HepG2 (cell line): Measurements from ENCODE around the gene TWNK. TPM values are rescaled to one million over a fixed set of nuclear protein-coding genes. Genes with fewer than 3 reads are reported as not detected.

Experiments used
- JARID2 ChIP-seq: sonication (generic); formaldehyde crosslinking; IDR thresholded peaks from 2 replicates; pipeline ENCODE4 v1.8.1; 2023; ENCODE audit warnings: missing genetic modification reagents, inconsistent platforms; ENCODE audit not compliant: insufficient replicate concordance
- MTA1 ChIP-seq: sonication (generic); formaldehyde crosslinking; IDR thresholded peaks from 2 replicates; pipeline ENCODE4 v1.4.0; 2020; ENCODE audit warnings: missing genetic modification reagents, mild to moderate bottlenecking, borderline replicate concordance
- TBX3 ChIP-seq: fragments of 450-650 bp; IDR thresholded peaks from 2 replicates; pipeline ENCODE4 v1.6.1; 2017; ENCODE audit warnings: antibody characterized with exemption, mild to moderate bottlenecking, inconsistent platforms, borderline replicate concordance
- TMF1 ChIP-seq: sonication (generic); formaldehyde crosslinking; IDR thresholded peaks from 2 replicates; pipeline ENCODE4 v1.8.1; 2022; ENCODE audit warnings: low read depth, missing genetic modification reagents
- ZNF136 ChIP-seq: sonication (generic); formaldehyde crosslinking; IDR thresholded peaks from 2 replicates; pipeline ENCODE4 v1.8.1; 2022; ENCODE audit warnings: low read depth, mild to moderate bottlenecking, moderate library complexity, missing genetic modification reagents
- ZSCAN21 ChIP-seq: sonication (generic); formaldehyde crosslinking; IDR thresholded peaks from 2 replicates; pipeline ENCODE4 v1.8.0; 2022; ENCODE audit warnings: mild to moderate bottlenecking, missing genetic modification reagents, moderate library complexity, borderline replicate concordance
- ZSCAN22 ChIP-seq: sonication (generic); formaldehyde crosslinking; IDR thresholded peaks from 2 replicates; pipeline ENCODE4 v1.4.0; 2020; ENCODE audit warnings: mild to moderate bottlenecking, missing genetic modification reagents
- polyA plus RNA-seq, 8 experiments: library from polyadenylated mRNA; depleted of rRNA in 3 of 8; stranded (reverse) in 7 of 8; unstranded in 1 of 8; fragments of >200 nt; fragmentation: Illumina TruSeq in 4 of 8; extraction: Trizol in 4 of 8; gene quantifications; 2 replicates each; pipeline versions ENCODE4 v1.2.1 to v1.2.3, GENCODE V29; 2011 to 2016; ENCODE audit warnings: low read depth in 4 of 8, missing spikeins in 1 of 8, mixed read lengths in 1 of 8; ENCODE audit not compliant: insufficient read depth in 1 of 8
- total RNA-seq, 5 experiments: library from RNA; depleted of rRNA; stranded (reverse); fragments of >200 nt; fragmentation: Illumina TruSeq; extraction: Trizol; gene quantifications; 2 replicates each; pipeline ENCODE4 v1.2.3, GENCODE V29; 2016; ENCODE audit warnings: low read depth in 1 of 5
- TF ChIP-seq, protein P1 (sequence below): sonication (generic); formaldehyde crosslinking; IDR thresholded peaks from 2 replicates; pipeline ENCODE4 v1.5.1; 2020; ENCODE audit warnings: missing genetic modification reagents, mild to moderate bottlenecking, borderline replicate concordance
- TF ChIP-seq, protein P2 (sequence below): sonication (generic); formaldehyde crosslinking; IDR thresholded peaks from 2 replicates; pipeline ENCODE4 v1.8.0; 2022; ENCODE audit warnings: mild to moderate bottlenecking, missing genetic modification reagents, moderate library complexity
- TF ChIP-seq, protein P3 (sequence below): sonication (generic); formaldehyde crosslinking; IDR thresholded peaks from 2 replicates; pipeline ENCODE4 v1.4.0; 2020; ENCODE audit warnings: missing genetic modification reagents
- TF ChIP-seq, protein P4 (sequence below): sonication (generic); formaldehyde crosslinking; conservative IDR thresholded peaks from 2 replicates; pipeline ENCODE4 v1.4.0; 2020; ENCODE audit warnings: missing genetic modification reagents
- TF ChIP-seq, protein P5 (sequence below): sonication (generic); formaldehyde crosslinking; IDR thresholded peaks from 2 replicates; pipeline ENCODE4 v1.9.0; 2021; ENCODE audit warnings: missing genetic modification reagents, borderline replicate concordance
- TF ChIP-seq, protein P6 (sequence below): IDR thresholded peaks from 2 replicates; pipeline ENCODE4 v1.6.1; 2016; ENCODE audit warnings: low read depth
- TF ChIP-seq, protein P7 (sequence below): sonication (generic); formaldehyde crosslinking; IDR thresholded peaks from 2 replicates; pipeline ENCODE4 v1.5.0; 2020; ENCODE audit warnings: mild to moderate bottlenecking, missing genetic modification reagents

The TWNK gene
- total and polyA plus RNA-seq, 2 of the 13 experiments (the other 11 are each of a cell fraction or from before 2014, with no cell fraction given): 10.7 to 16.5 TPM

DNA sequence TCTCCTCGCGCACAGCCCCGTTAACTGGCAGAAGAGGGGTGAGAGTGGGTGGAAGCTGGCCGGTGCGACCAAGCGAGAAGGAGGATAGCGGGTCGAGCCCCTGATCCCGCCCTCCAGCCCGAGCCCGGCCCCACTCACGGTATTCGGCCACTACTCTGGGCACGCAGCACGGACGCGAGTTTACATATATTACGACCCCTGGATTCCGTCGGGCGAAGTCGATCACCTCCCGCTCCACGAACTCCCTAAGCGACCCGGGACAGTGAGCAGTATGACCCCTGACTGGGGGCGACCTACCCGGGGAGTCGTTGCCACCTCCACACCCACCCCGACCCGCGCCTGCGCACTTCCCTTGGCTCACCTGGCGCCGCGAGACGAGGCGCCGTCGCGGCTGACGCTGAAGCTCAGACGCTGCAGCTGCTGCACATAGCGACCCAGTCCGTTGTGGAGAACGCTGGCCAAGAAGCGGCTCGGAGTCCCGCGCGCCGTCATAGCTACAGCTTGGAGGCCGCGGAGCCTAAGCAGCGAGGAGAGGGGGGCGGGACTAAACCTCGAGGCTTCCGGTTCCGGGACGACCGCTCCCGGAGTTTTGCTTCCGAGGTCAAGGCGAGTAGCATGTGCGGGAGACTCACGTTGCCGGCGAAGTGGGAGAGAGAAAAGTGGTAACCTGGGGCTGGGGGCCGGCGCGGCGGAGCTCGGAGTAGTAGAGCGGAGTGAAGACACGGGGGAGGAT lies at the start of gene TWNK, which contains the start of gene MRPL43 (continued):
- TF ChIP-seq, protein P1, sequence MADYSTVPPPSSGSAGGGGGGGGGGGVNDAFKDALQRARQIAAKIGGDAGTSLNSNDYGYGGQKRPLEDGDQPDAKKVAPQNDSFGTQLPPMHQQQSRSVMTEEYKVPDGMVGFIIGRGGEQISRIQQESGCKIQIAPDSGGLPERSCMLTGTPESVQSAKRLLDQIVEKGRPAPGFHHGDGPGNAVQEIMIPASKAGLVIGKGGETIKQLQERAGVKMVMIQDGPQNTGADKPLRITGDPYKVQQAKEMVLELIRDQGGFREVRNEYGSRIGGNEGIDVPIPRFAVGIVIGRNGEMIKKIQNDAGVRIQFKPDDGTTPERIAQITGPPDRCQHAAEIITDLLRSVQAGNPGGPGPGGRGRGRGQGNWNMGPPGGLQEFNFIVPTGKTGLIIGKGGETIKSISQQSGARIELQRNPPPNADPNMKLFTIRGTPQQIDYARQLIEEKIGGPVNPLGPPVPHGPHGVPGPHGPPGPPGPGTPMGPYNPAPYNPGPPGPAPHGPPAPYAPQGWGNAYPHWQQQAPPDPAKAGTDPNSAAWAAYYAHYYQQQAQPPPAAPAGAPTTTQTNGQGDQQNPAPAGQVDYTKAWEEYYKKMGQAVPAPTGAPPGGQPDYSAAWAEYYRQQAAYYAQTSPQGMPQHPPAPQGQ (CRISPR knock-in tag): 0 out of 2 replicates have a peak, but pooled peaks have one; percentile 55
- TF ChIP-seq ZSCAN22 (CRISPR knock-in tag): no peak
- no peak for TF ChIP-seq MTA1 (CRISPR knock-in tag)
- TF ChIP-seq ZNF136 (CRISPR knock-in tag): no peak
- peak; percentile 67; the same call in 1 of the 2 replicates for TF ChIP-seq ZSCAN21 (CRISPR knock-in tag)
- TF ChIP-seq, protein P2, sequence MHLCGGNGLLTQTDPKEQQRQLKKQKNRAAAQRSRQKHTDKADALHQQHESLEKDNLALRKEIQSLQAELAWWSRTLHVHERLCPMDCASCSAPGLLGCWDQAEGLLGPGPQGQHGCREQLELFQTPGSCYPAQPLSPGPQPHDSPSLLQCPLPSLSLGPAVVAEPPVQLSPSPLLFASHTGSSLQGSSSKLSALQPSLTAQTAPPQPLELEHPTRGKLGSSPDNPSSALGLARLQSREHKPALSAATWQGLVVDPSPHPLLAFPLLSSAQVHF (CRISPR knock-in tag): peak; percentile 80
- TF ChIP-seq, protein P3, sequence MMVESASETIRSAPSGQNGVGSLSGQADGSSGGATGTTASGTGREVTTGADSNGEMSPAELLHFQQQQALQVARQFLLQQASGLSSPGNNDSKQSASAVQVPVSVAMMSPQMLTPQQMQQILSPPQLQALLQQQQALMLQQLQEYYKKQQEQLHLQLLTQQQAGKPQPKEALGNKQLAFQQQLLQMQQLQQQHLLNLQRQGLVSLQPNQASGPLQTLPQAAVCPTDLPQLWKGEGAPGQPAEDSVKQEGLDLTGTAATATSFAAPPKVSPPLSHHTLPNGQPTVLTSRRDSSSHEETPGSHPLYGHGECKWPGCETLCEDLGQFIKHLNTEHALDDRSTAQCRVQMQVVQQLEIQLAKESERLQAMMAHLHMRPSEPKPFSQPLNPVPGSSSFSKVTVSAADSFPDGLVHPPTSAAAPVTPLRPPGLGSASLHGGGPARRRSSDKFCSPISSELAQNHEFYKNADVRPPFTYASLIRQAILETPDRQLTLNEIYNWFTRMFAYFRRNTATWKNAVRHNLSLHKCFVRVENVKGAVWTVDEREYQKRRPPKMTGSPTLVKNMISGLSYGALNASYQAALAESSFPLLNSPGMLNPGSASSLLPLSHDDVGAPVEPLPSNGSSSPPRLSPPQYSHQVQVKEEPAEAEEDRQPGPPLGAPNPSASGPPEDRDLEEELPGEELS (CRISPR knock-in tag): no peak; the same call in 1 of the 2 replicates
- TF ChIP-seq, protein P4, sequence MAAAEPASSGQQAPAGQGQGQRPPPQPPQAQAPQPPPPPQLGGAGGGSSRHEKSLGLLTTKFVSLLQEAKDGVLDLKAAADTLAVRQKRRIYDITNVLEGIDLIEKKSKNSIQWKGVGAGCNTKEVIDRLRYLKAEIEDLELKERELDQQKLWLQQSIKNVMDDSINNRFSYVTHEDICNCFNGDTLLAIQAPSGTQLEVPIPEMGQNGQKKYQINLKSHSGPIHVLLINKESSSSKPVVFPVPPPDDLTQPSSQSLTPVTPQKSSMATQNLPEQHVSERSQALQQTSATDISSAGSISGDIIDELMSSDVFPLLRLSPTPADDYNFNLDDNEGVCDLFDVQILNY (CRISPR knock-in tag): no peak
- no peak for TF ChIP-seq JARID2 (CRISPR knock-in tag)
- TF ChIP-seq, protein P5, sequence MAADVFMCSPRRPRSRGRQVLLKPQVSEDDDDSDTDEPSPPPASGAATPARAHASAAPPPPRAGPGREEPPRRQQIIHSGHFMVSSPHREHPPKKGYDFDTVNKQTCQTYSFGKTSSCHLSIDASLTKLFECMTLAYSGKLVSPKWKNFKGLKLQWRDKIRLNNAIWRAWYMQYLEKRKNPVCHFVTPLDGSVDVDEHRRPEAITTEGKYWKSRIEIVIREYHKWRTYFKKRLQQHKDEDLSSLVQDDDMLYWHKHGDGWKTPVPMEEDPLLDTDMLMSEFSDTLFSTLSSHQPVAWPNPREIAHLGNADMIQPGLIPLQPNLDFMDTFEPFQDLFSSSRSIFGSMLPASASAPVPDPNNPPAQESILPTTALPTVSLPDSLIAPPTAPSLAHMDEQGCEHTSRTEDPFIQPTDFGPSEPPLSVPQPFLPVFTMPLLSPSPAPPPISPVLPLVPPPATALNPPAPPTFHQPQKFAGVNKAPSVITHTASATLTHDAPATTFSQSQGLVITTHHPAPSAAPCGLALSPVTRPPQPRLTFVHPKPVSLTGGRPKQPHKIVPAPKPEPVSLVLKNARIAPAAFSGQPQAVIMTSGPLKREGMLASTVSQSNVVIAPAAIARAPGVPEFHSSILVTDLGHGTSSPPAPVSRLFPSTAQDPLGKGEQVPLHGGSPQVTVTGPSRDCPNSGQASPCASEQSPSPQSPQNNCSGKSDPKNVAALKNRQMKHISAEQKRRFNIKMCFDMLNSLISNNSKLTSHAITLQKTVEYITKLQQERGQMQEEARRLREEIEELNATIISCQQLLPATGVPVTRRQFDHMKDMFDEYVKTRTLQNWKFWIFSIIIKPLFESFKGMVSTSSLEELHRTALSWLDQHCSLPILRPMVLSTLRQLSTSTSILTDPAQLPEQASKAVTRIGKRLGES (CRISPR knock-in tag): no peak
- TF ChIP-seq, protein P6, sequence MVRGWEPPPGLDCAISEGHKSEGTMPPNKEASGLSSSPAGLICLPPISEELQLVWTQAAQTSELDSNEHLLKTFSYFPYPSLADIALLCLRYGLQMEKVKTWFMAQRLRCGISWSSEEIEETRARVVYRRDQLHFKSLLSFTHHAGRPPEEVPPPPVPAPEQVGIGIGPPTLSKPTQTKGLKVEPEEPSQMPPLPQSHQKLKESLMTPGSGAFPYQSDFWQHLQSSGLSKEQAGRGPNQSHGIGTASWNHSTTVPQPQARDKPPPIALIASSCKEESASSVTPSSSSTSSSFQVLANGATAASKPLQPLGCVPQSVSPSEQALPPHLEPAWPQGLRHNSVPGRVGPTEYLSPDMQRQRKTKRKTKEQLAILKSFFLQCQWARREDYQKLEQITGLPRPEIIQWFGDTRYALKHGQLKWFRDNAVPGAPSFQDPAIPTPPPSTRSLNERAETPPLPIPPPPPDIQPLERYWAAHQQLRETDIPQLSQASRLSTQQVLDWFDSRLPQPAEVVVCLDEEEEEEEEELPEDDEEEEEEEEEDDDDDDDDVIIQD (CRISPR knock-in tag): no peak
- peak; percentile 89; the same call in 1 of the 2 replicates for TF ChIP-seq TMF1 (CRISPR knock-in tag)
- no peak for TF ChIP-seq TBX3
- TF ChIP-seq, protein P7, sequence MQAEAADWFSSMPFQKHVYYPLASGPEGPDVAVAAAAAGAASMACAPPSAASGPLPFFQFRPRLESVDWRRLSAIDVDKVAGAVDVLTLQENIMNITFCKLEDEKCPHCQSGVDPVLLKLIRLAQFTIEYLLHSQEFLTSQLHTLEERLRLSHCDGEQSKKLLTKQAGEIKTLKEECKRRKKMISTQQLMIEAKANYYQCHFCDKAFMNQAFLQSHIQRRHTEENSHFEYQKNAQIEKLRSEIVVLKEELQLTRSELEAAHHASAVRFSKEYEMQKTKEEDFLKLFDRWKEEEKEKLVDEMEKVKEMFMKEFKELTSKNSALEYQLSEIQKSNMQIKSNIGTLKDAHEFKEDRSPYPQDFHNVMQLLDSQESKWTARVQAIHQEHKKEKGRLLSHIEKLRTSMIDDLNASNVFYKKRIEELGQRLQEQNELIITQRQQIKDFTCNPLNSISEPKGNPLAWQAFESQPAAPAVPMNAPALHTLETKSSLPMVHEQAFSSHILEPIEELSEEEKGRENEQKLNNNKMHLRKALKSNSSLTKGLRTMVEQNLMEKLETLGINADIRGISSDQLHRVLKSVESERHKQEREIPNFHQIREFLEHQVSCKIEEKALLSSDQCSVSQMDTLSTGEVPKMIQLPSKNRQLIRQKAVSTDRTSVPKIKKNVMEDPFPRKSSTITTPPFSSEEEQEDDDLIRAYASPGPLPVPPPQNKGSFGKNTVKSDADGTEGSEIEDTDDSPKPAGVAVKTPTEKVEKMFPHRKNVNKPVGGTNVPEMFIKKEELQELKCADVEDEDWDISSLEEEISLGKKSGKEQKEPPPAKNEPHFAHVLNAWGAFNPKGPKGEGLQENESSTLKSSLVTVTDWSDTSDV (CRISPR knock-in tag): no peak
